GM21367 (cell line): ENCODE data around the gene TTC33.
"Not testable (repeated sequence)": the region's sequence is repeated elsewhere in the genome, so short reads cannot be mapped to it uniquely, and the experiment has no call there.

Experiments used
- ATAC-seq: cut with Tn5 transposase; IDR thresholded peaks from one replicate; pipeline ENCODE4 v1.9.1; 2021; ENCODE audit not compliant: unreplicated experiment

The TTC33 gene

GRCh38 chr5:40680741-40681362 is 74.9 kb downstream of the TTC33 start:
- no peak for ATAC-seq

GRCh38 chr5:40679913-40680681 is 75.7 kb downstream of the TTC33 start, which contains the start of gene PTGER4:
Gene PTGER4, plus strand, starts transcription at chr5:40679915. Its CDS starts 1,079 bp downstream, at chr5:40680994.
- peak; percentile 24 for ATAC-seq

- peak; percentile 69 for ATAC-seq
These were observed 76.4 kb downstream of the TTC33 start for GRCh38 chr5:40679148-40679912.

- ATAC-seq: no peak
These were observed 77.2 kb downstream of the TTC33 start for GRCh38 chr5:40678460-40679147.

- no peak for ATAC-seq
These were observed 77.7 kb downstream of the TTC33 start for GRCh38 chr5:40678026-40678425.

GRCh38 chr5:40677456-40677855 is 78.3 kb downstream of the TTC33 start:
- no peak for ATAC-seq

GRCh38 chr5:40676613-40677343 is 79.0 kb downstream of the TTC33 start:
- no peak for ATAC-seq

- ATAC-seq: no peak
These were observed 80.2 kb downstream of the TTC33 start for GRCh38 chr5:40675396-40676133.

- ATAC-seq: no peak
These were observed 81.0 kb downstream of the TTC33 start for GRCh38 chr5:40674661-40675235.

- no peak for ATAC-seq
These were observed 83.3 kb downstream of the TTC33 start for GRCh38 chr5:40672425-40672824.

- no peak for ATAC-seq
These were observed 86.0 kb downstream of the TTC33 start for GRCh38 chr5:40669606-40670390.

GRCh38 chr5:40667161-40667663 is 88.5 kb downstream of the TTC33 start:
- no peak for ATAC-seq

GRCh38 chr5:40666657-40667056 is 89.1 kb downstream of the TTC33 start:
- no peak for ATAC-seq

- no peak for ATAC-seq
These were observed 90.0 kb downstream of the TTC33 start for GRCh38 chr5:40665635-40666298.

- no peak for ATAC-seq
These were observed 95.0 kb downstream of the TTC33 start for GRCh38 chr5:40660751-40661150.

GRCh38 chr5:40656766-40657165 is 99.0 kb downstream of the TTC33 start:
- no peak for ATAC-seq

GRCh38 chr5:40656091-40656490 is 99.7 kb downstream of the TTC33 start:
- not testable (repeated sequence) for ATAC-seq

GRCh38 chr5:40655138-40655537 is 100.6 kb downstream of the TTC33 start:
- no peak for ATAC-seq
